ENCODE measurements around the gene FEZ2. TPM values are rescaled to one million over a fixed set of nuclear protein-coding genes. Genes with fewer than 3 reads are reported as not detected.

FEZ2 gene
- polyA plus RNA-seq, 4 donors = 23.5 to 50.0 (median 35.0) TPM

DNA sequence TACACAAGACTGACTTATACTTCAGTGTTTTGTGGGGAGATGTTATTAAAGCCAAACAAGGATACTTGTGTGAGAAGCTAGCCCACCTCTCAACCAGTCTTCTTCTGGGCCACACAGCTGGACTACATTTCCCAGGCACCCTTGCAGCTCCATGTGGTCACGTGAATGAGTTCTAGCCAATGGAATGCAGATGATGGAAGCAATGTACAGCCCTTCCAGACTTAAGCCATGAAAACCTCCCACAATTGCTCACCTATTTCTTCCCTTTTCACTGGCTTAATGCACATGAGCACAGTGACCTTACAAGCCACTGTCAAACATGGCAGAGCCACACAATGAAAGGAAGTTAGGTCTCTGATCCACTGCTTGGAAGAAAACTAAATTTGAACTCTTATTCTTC, 20.4 kb upstream of the FEZ2 start:
- Histone ChIP-seq H3K4me3 (ENCODE audit: low read depth in 1 of 3, low read length in 3 of 3) (no peak overlapping the region), H3K27ac (ENCODE audit: low read depth in 1 of 3, low read length in 2 of 3) (no peak overlapping the region), H3K27me3 (ENCODE audit: control insufficient read depth in 3 of 3, insufficient read depth in 3 of 3, low read length in 3 of 3) (no peaks in the 10 kb centered on the region), H3K4me1 (ENCODE audit: control insufficient read depth in 3 of 3, insufficient read depth in 2 of 3, low read depth in 1 of 3, low read length in 2 of 3) (no peaks in the 10 kb centered on the region), H3K9me3 (ENCODE audit: control insufficient read depth in 2 of 2, insufficient read depth in 1 of 2, low read depth in 1 of 2, low read length in 1 of 2) (no peaks in the 10 kb centered on the region), H3K36me3 (ENCODE audit: control insufficient read depth in 3 of 3, insufficient read depth in 2 of 3, low read depth in 1 of 3, low read length in 3 of 3) (no peaks in the 10 kb centered on the region)
- peak; percentile 52 to 58 for DNase-seq
- WGBS, 3 donors = 37 to 71% (median 57%) methylated on average over 1 of the region's 1 CpG
- FAIRE-seq = no peak

DNA sequence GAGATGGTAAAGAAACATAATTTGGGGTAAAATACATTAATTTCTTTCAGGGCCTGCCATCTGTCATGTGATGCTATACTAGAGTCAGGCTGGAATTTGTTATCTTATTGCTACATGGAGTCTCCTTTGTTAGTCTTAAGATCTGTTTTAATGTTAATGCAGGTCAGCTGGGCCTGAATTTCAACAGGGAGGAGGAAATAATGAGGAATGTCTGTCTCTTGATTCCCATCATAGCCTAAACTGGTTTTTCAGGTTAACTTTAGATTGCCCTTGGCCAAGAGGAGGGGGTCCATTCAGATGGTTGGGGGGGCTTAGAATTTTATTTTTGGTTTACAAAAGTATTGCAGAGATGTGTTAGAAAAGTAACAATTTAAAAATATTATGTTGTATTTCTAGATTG, 19.0 kb upstream of the FEZ2 start:
- FAIRE-seq = no peak
- H3K27ac ChIP-seq (ENCODE audit: low read depth in 1 of 3, low read length in 2 of 3) = no peak overlapping the region
- DNase-seq = no peak
- H3K4me1 ChIP-seq (ENCODE audit: control insufficient read depth in 3 of 3, insufficient read depth in 2 of 3, low read depth in 1 of 3, low read length in 2 of 3) = no peaks in the 10 kb centered on the region
- H3K36me3 ChIP-seq (ENCODE audit: control insufficient read depth in 3 of 3, insufficient read depth in 2 of 3, low read depth in 1 of 3, low read length in 3 of 3) = no peaks in the 10 kb centered on the region
- no peaks in the 10 kb centered on the region for H3K27me3 ChIP-seq (ENCODE audit: control insufficient read depth in 3 of 3, insufficient read depth in 3 of 3, low read length in 3 of 3)
- H3K4me3 ChIP-seq (ENCODE audit: low read depth in 1 of 3, low read length in 3 of 3) = no peak overlapping the region
- no peaks in the 10 kb centered on the region for H3K9me3 ChIP-seq (ENCODE audit: control insufficient read depth in 2 of 2, insufficient read depth in 1 of 2, low read depth in 1 of 2, low read length in 1 of 2)

DNA sequence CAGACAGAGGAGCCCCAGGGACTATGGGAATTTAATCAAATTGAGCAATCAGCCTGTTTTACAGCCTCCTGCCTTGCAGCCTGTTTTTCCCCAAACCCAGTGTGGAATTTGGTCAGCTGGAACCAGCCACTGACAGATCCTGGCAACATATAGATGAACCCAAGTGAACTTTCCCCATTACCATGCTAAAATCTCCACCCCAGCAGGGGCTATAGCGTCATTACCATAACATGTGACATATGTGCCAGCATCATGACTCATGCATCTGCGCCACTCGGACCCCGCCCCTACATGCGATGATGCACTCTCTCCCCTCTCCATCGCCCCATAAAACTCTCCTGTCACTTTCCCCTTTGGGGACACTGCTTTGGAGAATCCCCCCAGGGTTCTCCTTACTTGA, 17.3 kb upstream of the FEZ2 start:
- Histone ChIP-seq H3K9me3 (ENCODE audit: control insufficient read depth in 2 of 2, insufficient read depth in 1 of 2, low read depth in 1 of 2, low read length in 1 of 2) (no peaks in the 10 kb centered on the region), H3K4me3 (ENCODE audit: low read depth in 1 of 3, low read length in 3 of 3) (no peak overlapping the region), H3K27ac (ENCODE audit: low read depth in 1 of 3, low read length in 2 of 3) (no peak overlapping the region), H3K27me3 (ENCODE audit: control insufficient read depth in 3 of 3, insufficient read depth in 3 of 3, low read length in 3 of 3) (no peaks in the 10 kb centered on the region), H3K36me3 (ENCODE audit: control insufficient read depth in 3 of 3, insufficient read depth in 2 of 3, low read depth in 1 of 3, low read length in 3 of 3) (no peaks in the 10 kb centered on the region), H3K4me1 (ENCODE audit: control insufficient read depth in 3 of 3, insufficient read depth in 2 of 3, low read depth in 1 of 3, low read length in 2 of 3) (no peaks in the 10 kb centered on the region)
- WGBS, 3 donors = 61 to 79% (median 71%) methylated on average over 6 of the region's 6 CpGs
- peak in 1 of 2 donors; percentile 10 for DNase-seq
- FAIRE-seq = no peak

DNA sequence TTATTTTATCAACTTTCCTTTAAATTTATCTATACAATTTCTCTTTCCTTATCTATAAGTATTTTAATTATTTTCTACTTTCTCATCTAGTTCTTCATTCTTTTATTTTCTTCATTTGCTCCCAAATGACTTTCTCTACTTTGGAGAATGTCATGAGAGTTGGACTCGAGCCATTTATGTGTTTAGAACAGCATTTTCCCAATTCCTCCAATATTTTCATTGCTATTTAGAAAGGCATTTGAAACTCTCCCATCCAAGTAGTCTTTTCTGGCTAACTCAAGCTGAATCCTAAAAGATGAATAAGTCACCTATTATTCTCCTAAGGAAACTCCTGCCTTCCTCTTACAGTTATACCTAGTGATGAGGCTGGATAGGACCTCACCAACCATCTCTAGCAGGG, 15.8 kb upstream of the FEZ2 start:
- Histone ChIP-seq H3K4me3 (ENCODE audit: low read depth in 1 of 3, low read length in 3 of 3) (no peak overlapping the region), H3K27ac (ENCODE audit: low read depth in 1 of 3, low read length in 2 of 3) (no peak overlapping the region), H3K27me3 (ENCODE audit: control insufficient read depth in 3 of 3, insufficient read depth in 3 of 3, low read length in 3 of 3) (no peaks in the 10 kb centered on the region), H3K4me1 (ENCODE audit: control insufficient read depth in 3 of 3, insufficient read depth in 2 of 3, low read depth in 1 of 3, low read length in 2 of 3) (peaks cover 0 to 2% (median 0%) of the 10 kb centered on the region in 3 donors), H3K9me3 (ENCODE audit: control insufficient read depth in 2 of 2, insufficient read depth in 1 of 2, low read depth in 1 of 2, low read length in 1 of 2) (no peaks in the 10 kb centered on the region), H3K36me3 (ENCODE audit: control insufficient read depth in 3 of 3, insufficient read depth in 2 of 3, low read depth in 1 of 3, low read length in 3 of 3) (no peaks in the 10 kb centered on the region)
- 67 to 89% (median 80%) methylated on average over 1 of the region's 1 CpG for WGBS, 3 donors
- DNase-seq (no peak), FAIRE-seq (no peak)

DNA sequence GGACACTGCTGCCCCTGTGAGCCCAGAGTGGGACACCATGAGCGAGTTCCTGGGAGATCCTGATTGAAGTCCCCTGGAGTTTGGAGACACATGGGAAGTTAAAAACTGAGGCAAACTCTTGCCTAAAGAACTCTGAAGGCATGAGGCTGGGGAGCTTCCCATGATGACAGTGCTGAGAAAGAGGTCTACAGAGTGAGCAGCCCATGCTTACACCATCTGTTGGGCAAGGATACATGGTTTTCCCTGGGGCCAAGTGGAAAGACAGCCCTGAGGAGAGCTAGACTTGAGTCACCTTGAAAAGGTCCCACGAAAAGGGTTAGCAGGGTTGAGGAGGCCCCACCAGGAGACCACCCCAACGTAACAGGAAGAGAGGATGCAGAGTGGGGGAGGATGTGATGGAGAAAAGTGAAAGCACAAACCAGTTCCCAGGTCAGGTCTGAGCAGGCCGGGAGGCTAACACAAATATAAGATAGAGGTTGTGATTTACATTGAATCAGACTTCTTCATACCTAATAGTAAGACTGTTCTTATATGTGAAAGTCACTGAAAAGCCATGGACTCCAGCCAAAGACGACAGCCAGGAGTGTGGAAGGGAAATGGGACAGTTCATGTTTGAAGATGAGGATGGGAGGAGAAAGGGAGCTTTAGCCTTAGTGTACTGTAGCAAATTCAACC, 13.5 kb upstream of the FEZ2 start:
- H3K27ac ChIP-seq (ENCODE audit: low read depth in 1 of 3, low read length in 2 of 3) = no peak overlapping the region
- no peak overlapping the region for H3K4me3 ChIP-seq (ENCODE audit: low read depth in 1 of 3, low read length in 3 of 3)
- 80 to 84% (median 83%) methylated on average over 5 of the region's 5 CpGs for WGBS, 3 donors
- H3K27me3 ChIP-seq (ENCODE audit: control insufficient read depth in 3 of 3, insufficient read depth in 3 of 3, low read length in 3 of 3) = no peaks in the 10 kb centered on the region
- H3K9me3 ChIP-seq (ENCODE audit: control insufficient read depth in 2 of 2, insufficient read depth in 1 of 2, low read depth in 1 of 2, low read length in 1 of 2) = no peaks in the 10 kb centered on the region
- FAIRE-seq = no peak
- no peaks in the 10 kb centered on the region for H3K36me3 ChIP-seq (ENCODE audit: control insufficient read depth in 3 of 3, insufficient read depth in 2 of 3, low read depth in 1 of 3, low read length in 3 of 3)
- DNase-seq = no peak
- peaks cover 0 to 2% (median 0%) of the 10 kb centered on the region in 3 donors for H3K4me1 ChIP-seq (ENCODE audit: control insufficient read depth in 3 of 3, insufficient read depth in 2 of 3, low read depth in 1 of 3, low read length in 2 of 3)

DNA sequence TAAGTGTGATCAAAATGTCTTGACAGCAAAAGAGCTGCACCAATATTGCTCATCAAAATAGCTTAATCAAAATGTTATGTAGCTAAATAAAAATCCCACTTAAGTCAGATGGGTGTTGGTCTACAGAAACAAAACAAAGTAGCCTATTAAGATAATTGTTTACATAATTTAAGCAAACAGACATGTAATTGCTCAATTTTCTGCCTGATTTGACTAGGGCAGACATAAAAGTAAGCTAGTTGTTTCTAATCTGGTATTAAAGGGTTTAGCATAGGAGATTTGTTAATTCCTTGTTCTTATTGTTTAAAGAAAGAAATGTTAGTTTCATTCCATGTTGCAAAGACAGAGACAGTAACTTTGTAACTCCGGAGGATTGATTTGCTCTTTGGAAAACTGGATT, 11.5 kb upstream of the FEZ2 start:
- Histone ChIP-seq H3K27me3 (ENCODE audit: control insufficient read depth in 3 of 3, insufficient read depth in 3 of 3, low read length in 3 of 3) (no peaks in the 10 kb centered on the region), H3K27ac (ENCODE audit: low read depth in 1 of 3, low read length in 2 of 3) (no peak overlapping the region), H3K9me3 (ENCODE audit: control insufficient read depth in 2 of 2, insufficient read depth in 1 of 2, low read depth in 1 of 2, low read length in 1 of 2) (no peaks in the 10 kb centered on the region), H3K36me3 (ENCODE audit: control insufficient read depth in 3 of 3, insufficient read depth in 2 of 3, low read depth in 1 of 3, low read length in 3 of 3) (no peaks in the 10 kb centered on the region), H3K4me1 (ENCODE audit: control insufficient read depth in 3 of 3, insufficient read depth in 2 of 3, low read depth in 1 of 3, low read length in 2 of 3) (peaks cover 0 to 2% (median 0%) of the 10 kb centered on the region in 3 donors), H3K4me3 (ENCODE audit: low read depth in 1 of 3, low read length in 3 of 3) (no peak overlapping the region)
- WGBS, 3 donors = 66 to 87% (median 84%) methylated on average over 1 of the region's 1 CpG
- DNase-seq = no peak
- no peak for FAIRE-seq

DNA sequence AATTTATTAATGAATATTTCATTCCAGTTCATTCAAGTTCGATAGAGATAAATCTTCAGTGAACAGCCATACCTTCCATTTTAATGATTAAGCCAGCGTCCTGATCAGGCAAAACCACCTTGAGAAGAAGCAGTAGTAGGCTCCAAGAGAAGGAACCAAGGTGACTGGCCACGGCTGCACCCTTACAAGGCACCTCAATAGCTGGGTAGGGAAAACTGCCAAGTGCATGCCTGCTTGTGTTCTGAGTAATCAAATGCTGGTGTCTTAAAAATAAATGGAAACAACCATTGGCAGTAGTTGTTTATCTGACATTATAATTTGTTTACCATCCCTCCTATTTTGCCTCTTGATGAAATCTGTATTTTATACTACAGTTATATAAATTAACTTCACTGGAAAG, 10.0 kb upstream of the FEZ2 start:
- peaks cover 0 to 2% (median 0%) of the 10 kb centered on the region in 3 donors for H3K4me1 ChIP-seq (ENCODE audit: control insufficient read depth in 3 of 3, insufficient read depth in 2 of 3, low read depth in 1 of 3, low read length in 2 of 3)
- no peak overlapping the region for H3K27ac ChIP-seq (ENCODE audit: low read depth in 1 of 3, low read length in 2 of 3)
- WGBS, 3 donors = 41 to 83% (median 49%) methylated on average over 3 of the region's 3 CpGs
- DNase-seq (no peak), FAIRE-seq (no peak)
- no peaks in the 10 kb centered on the region for H3K9me3 ChIP-seq (ENCODE audit: control insufficient read depth in 2 of 2, insufficient read depth in 1 of 2, low read depth in 1 of 2, low read length in 1 of 2)
- H3K4me3 ChIP-seq (ENCODE audit: low read depth in 1 of 3, low read length in 3 of 3) = no peak overlapping the region
- H3K27me3 ChIP-seq (ENCODE audit: control insufficient read depth in 3 of 3, insufficient read depth in 3 of 3, low read length in 3 of 3) = no peaks in the 10 kb centered on the region
- no peaks in the 10 kb centered on the region for H3K36me3 ChIP-seq (ENCODE audit: control insufficient read depth in 3 of 3, insufficient read depth in 2 of 3, low read depth in 1 of 3, low read length in 3 of 3)

DNA sequence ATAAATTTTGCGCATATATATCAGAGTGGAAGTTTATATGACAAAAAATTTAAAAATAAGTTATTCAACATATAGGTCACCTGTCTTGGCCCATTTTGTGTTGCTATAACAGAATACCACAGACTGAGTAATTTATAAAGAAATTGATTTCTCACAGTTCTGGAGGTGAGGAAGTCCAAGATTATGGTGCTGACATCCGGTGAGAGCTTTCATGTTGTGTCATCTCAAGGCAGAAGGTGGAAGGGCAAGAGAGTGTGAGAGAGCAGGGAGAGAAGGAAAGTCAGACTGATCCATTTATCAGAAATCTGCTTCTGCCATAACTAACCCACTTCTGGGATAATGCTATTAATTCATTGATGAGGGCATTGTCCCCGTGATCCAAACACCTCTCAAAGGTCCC, 9.0 kb upstream of the FEZ2 start:
- Histone ChIP-seq H3K4me3 (ENCODE audit: low read depth in 1 of 3, low read length in 3 of 3) (no peak overlapping the region), H3K27me3 (ENCODE audit: control insufficient read depth in 3 of 3, insufficient read depth in 3 of 3, low read length in 3 of 3) (no peaks in the 10 kb centered on the region), H3K27ac (ENCODE audit: low read depth in 1 of 3, low read length in 2 of 3) (no peak overlapping the region), H3K4me1 (ENCODE audit: control insufficient read depth in 3 of 3, insufficient read depth in 2 of 3, low read depth in 1 of 3, low read length in 2 of 3) (peaks cover 0 to 2% (median 0%) of the 10 kb centered on the region in 3 donors), H3K9me3 (ENCODE audit: control insufficient read depth in 2 of 2, insufficient read depth in 1 of 2, low read depth in 1 of 2, low read length in 1 of 2) (no peaks in the 10 kb centered on the region), H3K36me3 (ENCODE audit: control insufficient read depth in 3 of 3, insufficient read depth in 2 of 3, low read depth in 1 of 3, low read length in 3 of 3) (no peaks in the 10 kb centered on the region)
- WGBS, 3 donors = 62 to 85% (median 78%) methylated on average over 3 of the region's 3 CpGs
- FAIRE-seq (no peak), DNase-seq (no peak)

DNA sequence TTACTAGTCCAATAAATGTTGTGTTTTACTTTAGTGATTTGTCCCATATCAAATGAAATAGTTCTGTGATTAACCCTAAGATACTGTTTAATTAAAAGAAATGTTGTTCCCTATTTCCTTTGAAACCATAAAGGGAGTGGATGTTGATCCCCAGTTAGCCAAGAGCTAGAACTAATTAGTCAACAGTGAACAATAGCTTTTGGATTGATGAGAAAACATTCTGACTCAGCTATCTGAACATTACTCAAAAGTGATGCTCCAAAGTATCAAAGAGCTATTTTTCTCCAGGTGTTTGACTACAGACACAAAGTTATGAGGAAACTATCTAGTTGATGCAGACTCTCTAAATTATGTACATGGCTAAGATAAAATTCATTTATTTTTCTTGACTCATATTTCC, 7.3 kb upstream of the FEZ2 start:
- H3K4me1 ChIP-seq (ENCODE audit: control insufficient read depth in 3 of 3, insufficient read depth in 2 of 3, low read depth in 1 of 3, low read length in 2 of 3) = peaks cover 0 to 2% (median 0%) of the 10 kb centered on the region in 3 donors
- no peaks in the 10 kb centered on the region for H3K27me3 ChIP-seq (ENCODE audit: control insufficient read depth in 3 of 3, insufficient read depth in 3 of 3, low read length in 3 of 3)
- no peak for DNase-seq
- no peaks in the 10 kb centered on the region for H3K36me3 ChIP-seq (ENCODE audit: control insufficient read depth in 3 of 3, insufficient read depth in 2 of 3, low read depth in 1 of 3, low read length in 3 of 3)
- no peak overlapping the region for H3K4me3 ChIP-seq (ENCODE audit: low read depth in 1 of 3, low read length in 3 of 3)
- no peak for FAIRE-seq
- no peak overlapping the region for H3K27ac ChIP-seq (ENCODE audit: low read depth in 1 of 3, low read length in 2 of 3)
- H3K9me3 ChIP-seq (ENCODE audit: control insufficient read depth in 2 of 2, insufficient read depth in 1 of 2, low read depth in 1 of 2, low read length in 1 of 2) = no peaks in the 10 kb centered on the region
